GM21423 (cell line): Measurements from ENCODE around the gene PLXNA2.

Source experiments
- ATAC-seq: cut with Tn5 transposase; IDR thresholded peaks from one replicate; pipeline ENCODE4 v1.9.1; 2021; ENCODE audit warnings: mild to moderate bottlenecking, moderate library complexity; ENCODE audit not compliant: unreplicated experiment

Gene PLXNA2

GRCh38 chr1:208006258-208006920, 237.8 kb downstream of the PLXNA2 start:
- ATAC-seq: no peak

GRCh38 chr1:208004851-208005250, 239.3 kb downstream of the PLXNA2 start:
- no peak for ATAC-seq

- ATAC-seq: no peak
These were observed 240.9 kb downstream of the PLXNA2 start for GRCh38 chr1:208003241-208003640.

GRCh38 chr1:208002672-208003071, 241.5 kb downstream of the PLXNA2 start:
- ATAC-seq: no peak

- ATAC-seq: no peak
These were observed 242.1 kb downstream of the PLXNA2 start for GRCh38 chr1:208002078-208002477.

- ATAC-seq: no peak
These were observed 243.7 kb downstream of the PLXNA2 start for GRCh38 chr1:208000504-208000903.

GRCh38 chr1:207999972-208000371, 244.2 kb downstream of the PLXNA2 start:
- no peak for ATAC-seq

- ATAC-seq: no peak
These were observed 244.8 kb downstream of the PLXNA2 start for GRCh38 chr1:207999274-207999915.

GRCh38 chr1:207998691-207999090, 245.5 kb downstream of the PLXNA2 start:
- ATAC-seq: no peak

- ATAC-seq: no peak
These were observed 246.5 kb downstream of the PLXNA2 start for GRCh38 chr1:207997486-207998268.

- ATAC-seq: no peak
These were observed 247.5 kb downstream of the PLXNA2 start for GRCh38 chr1:207996636-207997035.

- ATAC-seq: no peak
These were observed 248.6 kb downstream of the PLXNA2 start for GRCh38 chr1:207995576-207995975.

- no peak for ATAC-seq
These were observed 250.4 kb downstream of the PLXNA2 start for GRCh38 chr1:207993477-207994445.

GRCh38 chr1:207992677-207993236, 251.4 kb downstream of the PLXNA2 start:
- ATAC-seq: no peak

GRCh38 chr1:207991583-207992026, 252.6 kb downstream of the PLXNA2 start:
- ATAC-seq: no peak

- no peak for ATAC-seq
These were observed 253.2 kb downstream of the PLXNA2 start for GRCh38 chr1:207990876-207991582.

- ATAC-seq: no peak
These were observed 253.7 kb downstream of the PLXNA2 start for GRCh38 chr1:207990455-207990854.

- ATAC-seq: no peak
These were observed 255.6 kb downstream of the PLXNA2 start for GRCh38 chr1:207988326-207989165.

- ATAC-seq: no peak
These were observed 257.0 kb downstream of the PLXNA2 start for GRCh38 chr1:207987164-207987563.
